Gastroesophageal sphincter (tissue), 3 donors: ENCODE results near the gene GPC3.

Experiments
- EP300 ChIP-seq: sonication (generic); formaldehyde crosslinking; IDR thresholded peaks from one replicate; pipeline ENCODE4 v1.6.1; 2017; ENCODE audit warnings: antibody characterized with exemption, mild to moderate bottlenecking
- POLR2A ChIP-seq, 2 donors: fragments of 450-650 bp; IDR thresholded peaks; one replicate each; pipeline ENCODE4 v1.6.1; 2017; ENCODE audit warnings: antibody characterized with exemption in 2 of 2, mild to moderate bottlenecking in 2 of 2, moderate library complexity in 1 of 2
- TF ChIP-seq, protein P1 (sequence below), 4 experiments: fragments of 200-600 bp in 2 of 4; fragments of 450-650 bp in 2 of 4; sonication (generic) in 1 of 4; IDR thresholded peaks; one replicate each; pipeline ENCODE4 v1.5.1; 2017 to 2019; ENCODE audit warnings: antibody characterized with exemption in 4 of 4, mild to moderate bottlenecking in 2 of 4, moderate library complexity in 2 of 4

DNA sequence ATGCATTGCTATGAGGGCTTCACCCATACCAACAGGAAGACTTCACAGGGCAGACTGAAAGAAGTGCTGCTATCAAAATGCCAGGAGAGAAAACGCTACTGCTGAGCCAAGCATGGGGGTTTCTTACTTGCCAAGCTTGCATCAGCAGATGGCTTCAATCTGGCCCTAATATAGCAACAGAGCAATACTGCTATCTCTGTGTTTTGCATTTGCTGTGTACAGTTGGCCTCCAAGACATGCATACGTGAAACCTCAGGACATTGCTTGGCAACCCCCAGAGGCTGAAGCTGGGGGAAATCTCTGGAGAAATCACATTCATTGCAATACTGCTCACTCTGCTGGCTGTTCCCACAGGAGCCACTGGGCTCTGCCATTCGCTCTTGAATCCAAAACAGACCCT, 442.9 kb downstream of the GPC3 start:
- TF ChIP-seq POLR2A (IDR thresholded peaks at IDR 0.05) (no peak), EP300 (no peak)
- TF ChIP-seq, protein P1, sequence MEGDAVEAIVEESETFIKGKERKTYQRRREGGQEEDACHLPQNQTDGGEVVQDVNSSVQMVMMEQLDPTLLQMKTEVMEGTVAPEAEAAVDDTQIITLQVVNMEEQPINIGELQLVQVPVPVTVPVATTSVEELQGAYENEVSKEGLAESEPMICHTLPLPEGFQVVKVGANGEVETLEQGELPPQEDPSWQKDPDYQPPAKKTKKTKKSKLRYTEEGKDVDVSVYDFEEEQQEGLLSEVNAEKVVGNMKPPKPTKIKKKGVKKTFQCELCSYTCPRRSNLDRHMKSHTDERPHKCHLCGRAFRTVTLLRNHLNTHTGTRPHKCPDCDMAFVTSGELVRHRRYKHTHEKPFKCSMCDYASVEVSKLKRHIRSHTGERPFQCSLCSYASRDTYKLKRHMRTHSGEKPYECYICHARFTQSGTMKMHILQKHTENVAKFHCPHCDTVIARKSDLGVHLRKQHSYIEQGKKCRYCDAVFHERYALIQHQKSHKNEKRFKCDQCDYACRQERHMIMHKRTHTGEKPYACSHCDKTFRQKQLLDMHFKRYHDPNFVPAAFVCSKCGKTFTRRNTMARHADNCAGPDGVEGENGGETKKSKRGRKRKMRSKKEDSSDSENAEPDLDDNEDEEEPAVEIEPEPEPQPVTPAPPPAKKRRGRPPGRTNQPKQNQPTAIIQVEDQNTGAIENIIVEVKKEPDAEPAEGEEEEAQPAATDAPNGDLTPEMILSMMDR (IDR thresholded peaks at IDR 0.05) = no peak
